NCI-H82 treated with DMSO at 0.1 percent for 48 hours (cell line): Measurements from ENCODE around the gene OR4X1.
"Not testable (repeated sequence)": the region's sequence is repeated elsewhere in the genome, so short reads cannot be mapped to it uniquely, and the experiment has no call there.

Experiments
- DNase-seq: peaks from one replicate; lab custom pipeline; 2025; ENCODE audit not compliant: unreplicated experiment; lab: John Stamatoyannopoulos, UW

OR4X1 gene

GRCh38 chr11:48263423-48263911, at the start of gene OR4X1:
TSS of gene OR4X1 (plus strand) at chr11:48263861. CDS start at chr11:48263861, 0 bp downstream.
- DNase-seq: no peak

GRCh38 chr11:48216510-48216909, 47.2 kb upstream of the OR4X1 start, which contains the start of gene OR4B1:
TSS of gene OR4B1 (plus strand) at chr11:48216810. CDS start at chr11:48216810, 0 bp downstream.
- DNase-seq: no peak

GRCh38 chr11:48228761-48229160, 34.9 kb upstream of the OR4X1 start:
- no peak for DNase-seq

GRCh38 chr11:48230057-48230456, 33.6 kb upstream of the OR4X1 start:
- DNase-seq: not testable (repeated sequence)

- no peak for DNase-seq
These were observed 25.9 kb upstream of the OR4X1 start for GRCh38 chr11:48237727-48238126.

GRCh38 chr11:48242501-48242900, 21.2 kb upstream of the OR4X1 start:
- DNase-seq: no peak

- no peak for DNase-seq
These were observed 18.9 kb upstream of the OR4X1 start, which contains the start of gene OR4X2 for GRCh38 chr11:48244804-48245203. TSS of gene OR4X2 (plus strand) at chr11:48245104. CDS start at chr11:48245104, 0 bp downstream.

- no peak for DNase-seq
These were observed 14.8 kb upstream of the OR4X1 start for GRCh38 chr11:48248902-48249301.

GRCh38 chr11:48261600-48261999, 2.1 kb upstream of the OR4X1 start:
- DNase-seq: no peak

- DNase-seq: no peak
These were observed 7.0 kb downstream of the OR4X1 start for GRCh38 chr11:48270621-48271020.

GRCh38 chr11:48272606-48273005, 8.9 kb downstream of the OR4X1 start:
- no peak for DNase-seq

GRCh38 chr11:48305923-48306322, 42.3 kb downstream of the OR4X1 start, which contains the start of gene OR4S1:
TSS of gene OR4S1 (plus strand) at chr11:48306223. CDS start at chr11:48306223, 0 bp downstream.
- no peak for DNase-seq

GRCh38 chr11:48307760-48308386, 44.2 kb downstream of the OR4X1 start:
- peak; percentile 6 for DNase-seq

- DNase-seq: not testable (repeated sequence)
These were observed 49.9 kb downstream of the OR4X1 start for GRCh38 chr11:48313590-48313989.
